Lower leg skin (tissue), 4 donors: Measurements from ENCODE around the gene EVA1A. TPM values are rescaled to one million over a fixed set of nuclear protein-coding genes. Genes with fewer than 3 reads are reported as not detected.

Source experiments
- DNase-seq, 2 donors: peaks; one replicate each; pipeline ENCODE4 v3.0.0-alpha.2; 2019; ENCODE audit warnings: low spot score in 2 of 2
- H3K4me3 ChIP-seq: fragments of 200-600 bp; sonication (generic); 2 replicates; pipeline ENCODE4 v1.5.1; 2017; ENCODE audit warnings: mild to moderate bottlenecking, low read depth; ENCODE audit not compliant: poor library complexity, severe bottlenecking
- POLR2A ChIP-seq, 2 donors: fragments of 450-650 bp; IDR thresholded peaks; one replicate each; pipeline ENCODE4 v1.6.1; 2016 to 2017; ENCODE audit warnings: antibody characterized with exemption in 2 of 2, mild to moderate bottlenecking in 1 of 2, moderate library complexity in 1 of 2
- WGBS, 2 donors: methylation state at CpG; one replicate each; pipeline ENCODE4 v1.1.5; 2018; 5-methylcytosine and 5-hydroxymethylcytosine counted together
- intact Hi-C: fragments of 100-400 bp; cut with DNase I; formaldehyde crosslinking; loops from one replicate; pipeline ENCODE4 v1.15.0; 2023; ENCODE audit warnings: low total_unique reads
- total RNA-seq, 4 donors: library from RNA; depleted of rRNA; stranded (reverse); fragments of >200 nt; gene quantifications; one replicate each; pipeline ENCODE4 v1.1.0, GENCODE V29; 2016
- TF ChIP-seq, protein P1 (sequence below), 3 donors: fragments of 450-650 bp; IDR thresholded peaks; one replicate each; pipeline ENCODE4 v1.5.1; 2016; ENCODE audit warnings: antibody characterized with exemption in 3 of 3, mild to moderate bottlenecking in 3 of 3, moderate library complexity in 2 of 3

Gene EVA1A
- total RNA-seq, 4 donors from 2014 or later = 6.6 to 12.9 (median 9.1) TPM

GRCh38 chr2:75570024-75570947, 9.5 kb upstream of the EVA1A start:
- TF ChIP-seq, protein P1, sequence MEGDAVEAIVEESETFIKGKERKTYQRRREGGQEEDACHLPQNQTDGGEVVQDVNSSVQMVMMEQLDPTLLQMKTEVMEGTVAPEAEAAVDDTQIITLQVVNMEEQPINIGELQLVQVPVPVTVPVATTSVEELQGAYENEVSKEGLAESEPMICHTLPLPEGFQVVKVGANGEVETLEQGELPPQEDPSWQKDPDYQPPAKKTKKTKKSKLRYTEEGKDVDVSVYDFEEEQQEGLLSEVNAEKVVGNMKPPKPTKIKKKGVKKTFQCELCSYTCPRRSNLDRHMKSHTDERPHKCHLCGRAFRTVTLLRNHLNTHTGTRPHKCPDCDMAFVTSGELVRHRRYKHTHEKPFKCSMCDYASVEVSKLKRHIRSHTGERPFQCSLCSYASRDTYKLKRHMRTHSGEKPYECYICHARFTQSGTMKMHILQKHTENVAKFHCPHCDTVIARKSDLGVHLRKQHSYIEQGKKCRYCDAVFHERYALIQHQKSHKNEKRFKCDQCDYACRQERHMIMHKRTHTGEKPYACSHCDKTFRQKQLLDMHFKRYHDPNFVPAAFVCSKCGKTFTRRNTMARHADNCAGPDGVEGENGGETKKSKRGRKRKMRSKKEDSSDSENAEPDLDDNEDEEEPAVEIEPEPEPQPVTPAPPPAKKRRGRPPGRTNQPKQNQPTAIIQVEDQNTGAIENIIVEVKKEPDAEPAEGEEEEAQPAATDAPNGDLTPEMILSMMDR (IDR thresholded peaks at IDR 0.05) = no peak
- no peak for TF ChIP-seq POLR2A (IDR thresholded peaks at IDR 0.05)
- no peak overlapping the region for H3K4me3 ChIP-seq
- 82 to 85% methylated on average over 8 of the region's 8 CpGs for WGBS, 2 donors
- intact Hi-C loops = loop anchor here (10.0 kb wide), 1 partner anchor 555 kb away; no protein-coding TSS in a partner anchor
- no peak for DNase-seq

GRCh38 chr2:75569546-75569945, 8.8 kb upstream of the EVA1A start:
- intact Hi-C loops = no loop called here
- DNase-seq = no peak
- 91 to 93% methylated on average over 5 of the region's 5 CpGs for WGBS, 2 donors
- TF ChIP-seq, protein P1 (IDR thresholded peaks at IDR 0.05) = no peak
- no peak for TF ChIP-seq POLR2A (IDR thresholded peaks at IDR 0.05)
- H3K4me3 ChIP-seq = no peak overlapping the region

GRCh38 chr2:75568174-75568573, 7.4 kb upstream of the EVA1A start:
- H3K4me3 ChIP-seq = no peak overlapping the region
- no peak for DNase-seq
- TF ChIP-seq, protein P1 (IDR thresholded peaks at IDR 0.05) = no peak
- no peak for TF ChIP-seq POLR2A (IDR thresholded peaks at IDR 0.05)
- intact Hi-C loops = no loop called here
- WGBS, 2 donors = 89 to 92% methylated on average over 1 of the region's 1 CpG

DNA sequence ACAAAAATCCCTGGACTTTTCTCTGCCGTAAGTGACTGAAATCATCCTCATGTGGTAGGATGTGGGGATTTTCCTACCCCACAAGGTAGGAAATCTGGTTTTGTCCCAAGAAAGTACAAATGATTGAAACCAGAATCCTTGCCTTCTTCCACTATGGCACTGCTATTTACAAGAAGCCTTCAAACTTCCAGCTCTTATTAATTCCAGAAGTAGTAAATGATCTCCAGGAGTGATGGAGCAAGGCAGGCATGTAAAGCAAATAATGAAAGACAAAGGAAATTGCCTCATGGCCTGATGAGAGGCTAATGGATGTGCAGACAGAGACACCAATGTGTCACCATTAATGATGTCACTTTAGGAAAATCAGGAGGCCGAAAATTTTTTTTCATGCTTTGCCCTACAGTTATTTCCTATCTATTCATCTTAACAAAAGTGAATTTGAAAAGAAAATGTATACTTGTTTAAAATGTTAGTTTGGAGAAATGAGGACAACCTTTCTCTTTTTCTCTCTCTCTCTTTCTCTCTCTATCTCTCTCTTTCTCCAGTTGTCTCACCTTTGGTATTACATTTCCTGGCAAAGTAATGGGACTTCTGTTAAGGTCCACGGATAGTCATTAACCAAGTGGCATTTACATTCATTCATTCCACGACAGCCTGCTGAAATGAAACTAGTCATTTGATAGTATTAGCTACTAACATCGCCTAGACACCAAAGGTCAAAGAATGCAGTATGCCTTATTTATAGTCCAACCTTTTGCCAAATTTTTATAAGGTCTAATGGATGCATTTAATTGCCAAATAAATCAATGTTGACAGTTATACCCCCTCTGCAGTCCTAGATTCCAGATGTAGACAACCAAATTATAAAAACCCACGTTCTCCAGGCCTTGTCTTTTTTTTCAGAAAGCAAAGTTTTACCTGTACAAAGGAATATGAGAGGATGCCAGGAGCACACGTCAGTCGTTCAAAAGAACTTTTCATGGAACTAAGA, 5.0 kb upstream of the EVA1A start:
- no peak for DNase-seq
- H3K4me3 ChIP-seq = no peak overlapping the region
- intact Hi-C loops = no loop called here
- WGBS, 2 donors = 70 to 71% methylated on average over 8 of the region's 8 CpGs
- TF ChIP-seq, protein P1 (IDR thresholded peaks at IDR 0.05) = no peak
- TF ChIP-seq POLR2A (IDR thresholded peaks at IDR 0.05) = no peak

DNA sequence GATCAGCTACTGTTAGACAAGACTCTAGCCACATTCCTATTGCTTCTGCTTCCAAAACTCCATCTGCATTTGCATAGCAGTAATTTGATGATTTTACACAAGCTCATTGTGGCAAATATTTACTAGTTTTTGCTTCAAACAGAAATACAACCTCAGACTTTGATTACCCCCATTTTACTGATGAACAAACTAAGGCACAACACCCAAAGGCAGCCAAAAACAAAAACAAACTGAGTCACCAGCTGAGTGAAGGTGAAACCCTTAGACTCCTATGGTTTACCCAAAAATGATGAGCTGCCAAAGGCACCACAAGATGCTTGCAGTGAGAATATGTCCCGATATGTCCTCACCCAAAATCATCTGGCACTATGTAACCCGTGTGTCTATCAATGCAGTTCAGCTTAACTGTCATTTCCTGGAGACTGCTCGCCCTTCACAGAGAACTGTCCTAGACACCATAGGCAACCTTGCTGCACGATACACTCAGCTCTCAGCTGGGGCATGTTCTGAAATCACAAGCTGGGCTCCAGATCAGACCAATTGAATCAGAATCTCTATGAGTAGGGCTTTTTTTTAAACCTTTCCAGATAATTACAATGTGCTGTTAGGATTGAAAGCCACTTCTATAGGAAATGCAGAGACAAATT, 4.1 kb upstream of the EVA1A start:
- peak in 1 of 2 donors; percentile 21 for DNase-seq
- H3K4me3 ChIP-seq = no peak overlapping the region
- TF ChIP-seq, protein P1 (IDR thresholded peaks at IDR 0.05) = no peak
- TF ChIP-seq POLR2A (IDR thresholded peaks at IDR 0.05) = no peak
- WGBS, 2 donors = 69 to 74% methylated on average over 4 of the region's 4 CpGs
- intact Hi-C loops = no loop called here
